ENCODE measurements around the gene TTC7B. TPM values are rescaled to one million over a fixed set of nuclear protein-coding genes. Genes with fewer than 3 reads are reported as not detected.

The TTC7B gene
- total and polyA plus RNA-seq, 10 of the 15 experiments (the other 5 are each of a cell fraction or from before 2014, with no cell fraction given): under 0.01 to 1.1 (median 0.26) TPM; not detected in 2

- ChIA-PET RAD21 (ENCODE audit: unreplicated experiment) (no interaction called here), SMC1A (ENCODE audit: uncharacterized antibody, unreplicated experiment) (no interaction called here), CTCF (no interaction called here), POLR2A (no interaction called here)
- Histone ChIP-seq H3K79me2 (ENCODE audit: control insufficient read depth, insufficient read depth, low read length) (no peaks in the 10 kb centered on the region), H3K9ac (ENCODE audit: control insufficient read depth, insufficient read depth, low read length) (no peak overlapping the region), H3K36me3 (ENCODE audit: control insufficient read depth in 2 of 2, insufficient read depth in 2 of 2, low read length in 1 of 2) (no peaks in the 10 kb centered on the region), H3K4me3 (no peak overlapping the region), H3K27me3 (replicated peaks in 1 of 2; ENCODE audit: control insufficient read depth in 2 of 2, insufficient read depth in 2 of 2, low read length in 1 of 2) (0 out of 4 replicates have a peak, but pooled peaks cover 0 to 3% of the 10 kb centered on the region in 2 experiments), H3K27ac (ENCODE audit: control insufficient read depth, insufficient read depth) (no peak overlapping the region), H3K9me3 (replicated peaks; ENCODE audit: control insufficient read depth, insufficient read depth, low read length) (no peaks in the 10 kb centered on the region), H2AFZ (ENCODE audit: control insufficient read depth, low read depth, low read length) (no peak overlapping the region), H3K4me1 (ENCODE audit: control insufficient read depth, insufficient read depth, low read length) (no peaks in the 10 kb centered on the region), H3K4me2 (ENCODE audit: control insufficient read depth, insufficient read depth) (no peak overlapping the region), H4K20me1 (ENCODE audit: control insufficient read depth, insufficient read depth) (no peaks in the 10 kb centered on the region)
- FAIRE-seq (no peak), ATAC-seq (no peak), DNase-seq (ENCODE audit: low read depth, low spot score) (no peak)
- intact Hi-C loops (cut with micrococcal nuclease; ENCODE audit: unreplicated experiment) (no loop called here), in situ Hi-C loops (cut with MboI) (no loop called here)
- BruUV-seq (replicated peaks): no TSS peak
- WGBS (ENCODE audit: insufficient coverage, insufficient replicate concordance, low lambda C conversion rate, missing lambda C conversion rate): 3% methylated on average over 5 of the region's 5 CpGs
- no peak for TF ChIP-seq ATF7 (IDR thresholded peaks at IDR 0.05; ENCODE audit: low read depth)
These were observed 5.4 kb downstream of the TTC7B start for GRCh38 chr14:90810806-90811205.

GRCh38 chr14:90809530-90810312 is 6.5 kb downstream of the TTC7B start:
- Histone ChIP-seq H3K27me3 (replicated peaks in 1 of 2; ENCODE audit: control insufficient read depth in 2 of 2, insufficient read depth in 2 of 2, low read length in 1 of 2) (no peaks in the 10 kb centered on the region), H3K27ac (ENCODE audit: control insufficient read depth, insufficient read depth) (no peak overlapping the region), H2AFZ (ENCODE audit: control insufficient read depth, low read depth, low read length) (no peak overlapping the region), H3K36me3 (ENCODE audit: control insufficient read depth in 2 of 2, insufficient read depth in 2 of 2, low read length in 1 of 2) (no peaks in the 10 kb centered on the region), H3K9ac (ENCODE audit: control insufficient read depth, insufficient read depth, low read length) (no peak overlapping the region), H3K79me2 (ENCODE audit: control insufficient read depth, insufficient read depth, low read length) (no peaks in the 10 kb centered on the region), H3K4me3 (no peak overlapping the region), H3K9me3 (replicated peaks; ENCODE audit: control insufficient read depth, insufficient read depth, low read length) (no peaks in the 10 kb centered on the region), H4K20me1 (ENCODE audit: control insufficient read depth, insufficient read depth) (no peaks in the 10 kb centered on the region), H3K4me2 (ENCODE audit: control insufficient read depth, insufficient read depth) (no peak overlapping the region), H3K4me1 (ENCODE audit: control insufficient read depth, insufficient read depth, low read length) (no peaks in the 10 kb centered on the region)
- no peak for ATAC-seq
- RAD21 ChIA-PET (ENCODE audit: unreplicated experiment): no interaction called here
- POLR2A ChIA-PET: no interaction called here
- CTCF ChIA-PET: no interaction called here
- no peak for DNase-seq (ENCODE audit: low read depth, low spot score)
- no TSS peak for BruUV-seq (replicated peaks)
- WGBS (ENCODE audit: insufficient coverage, insufficient replicate concordance, low lambda C conversion rate, missing lambda C conversion rate): 23% methylated on average over 7 of the region's 7 CpGs
- SMC1A ChIA-PET (ENCODE audit: uncharacterized antibody, unreplicated experiment): no interaction called here
- in situ Hi-C loops (cut with MboI) (no loop called here), intact Hi-C loops (cut with micrococcal nuclease; ENCODE audit: unreplicated experiment) (no loop called here)
- FAIRE-seq: no peak
- TF ChIP-seq POU2F2 (IDR thresholded peaks at IDR 0.05; ENCODE audit: borderline replicate concordance, low read depth, low read length): no peak
- TF ChIP-seq JUNB (IDR thresholded peaks at IDR 0.05): no peak
- no peak for TF ChIP-seq FOXM1 (IDR thresholded peaks at IDR 0.05; ENCODE audit: low read depth, low read length)
- TF ChIP-seq YBX1 (IDR thresholded peaks at IDR 0.05): no peak
- no peak for TF ChIP-seq E2F4 (IDR thresholded peaks at IDR 0.05; ENCODE audit: low read depth, low read length)
- no peak for TF ChIP-seq MTA3 (IDR thresholded peaks at IDR 0.05; ENCODE audit: borderline replicate concordance, low read length)
